Mammary epithelial cell (primary cell): ENCODE measurements around the gene OR10G6.

ENCODE experiments used
- CTCF ChIP-seq, 2 donors: IDR thresholded peaks in 1 of 2; conservative IDR thresholded peaks in 1 of 2; 2 replicates each; pipeline ENCODE4 v1.5.1; 2011 to 2012; ENCODE audit warnings: inconsistent platforms in 2 of 2, low read length in 2 of 2, mild to moderate bottlenecking in 2 of 2, control low read depth in 1 of 2, low read depth in 1 of 2; ENCODE audit not compliant: insufficient read depth in 1 of 2; ENCODE audit errors: extremely low read depth in 1 of 2
- EZH2 ChIP-seq: IDR thresholded peaks from 2 replicates; pipeline ENCODE4 v1.6.1; 2012; ENCODE audit warnings: low read length, inconsistent platforms, borderline replicate concordance

GRCh38 chr11:124043420-124043819, 48.5 kb upstream of the OR10G6 start:
- TF ChIP-seq CTCF (conservative IDR thresholded peaks at IDR 0.05 in 1 of 2, IDR thresholded peaks at IDR 0.05 in 1 of 2; ENCODE audit: extremely low read depth in 1 of 2, insufficient read depth in 1 of 2, low read depth in 1 of 2, low read length in 2 of 2) = no peak
- no peak for TF ChIP-seq EZH2
